ENCODE data around the gene F5.

The F5 gene

DNA sequence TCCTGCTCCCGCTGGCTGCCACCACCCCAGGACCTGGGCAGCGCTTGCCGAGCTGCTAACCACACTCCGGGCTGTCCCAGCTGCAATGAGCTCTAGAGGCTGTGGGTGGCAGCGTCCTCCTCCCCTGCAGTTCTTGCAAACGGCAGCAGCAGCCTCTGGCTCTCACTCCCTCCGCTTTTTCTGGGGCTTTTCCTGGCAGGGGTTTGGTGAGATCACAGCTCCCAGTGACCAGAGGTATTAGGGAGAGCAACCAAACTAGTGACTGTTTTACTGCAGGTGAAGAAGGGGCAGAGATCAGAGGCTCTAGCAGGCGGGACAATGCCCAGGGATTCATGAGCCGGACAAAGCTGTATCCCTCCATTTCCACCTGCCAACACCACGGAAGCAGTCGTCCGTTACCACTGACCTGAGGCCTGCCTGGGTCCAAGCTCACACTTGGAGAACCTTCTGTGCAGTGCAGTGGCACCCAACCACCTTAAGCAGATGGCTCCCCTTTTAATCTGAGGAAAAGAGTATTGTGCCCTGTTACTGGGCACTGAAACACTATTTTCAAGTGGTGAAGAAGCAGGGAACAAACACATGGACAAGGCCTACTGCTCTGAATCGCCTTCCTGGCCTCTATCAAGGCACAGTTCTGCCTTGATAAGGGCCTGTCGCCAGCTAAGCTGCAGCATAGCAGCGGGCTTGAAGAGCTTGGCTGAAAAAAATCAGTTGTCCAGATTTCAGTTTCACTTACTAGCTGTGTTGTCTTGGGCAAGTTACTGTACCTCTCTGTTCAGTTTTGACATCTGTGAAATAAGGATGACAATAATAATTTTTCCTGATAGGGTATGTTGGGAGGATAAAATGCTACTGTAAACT lies at the start of gene F5:
Gene F5, minus strand, starts transcription at position 87 of the 861 bp plus-strand sequence. CDS start 95 bp downstream, outside the sequence.
- DNase-seq, result peak; percentile 82
- peak; percentile 92 for ATAC-seq

DNA sequence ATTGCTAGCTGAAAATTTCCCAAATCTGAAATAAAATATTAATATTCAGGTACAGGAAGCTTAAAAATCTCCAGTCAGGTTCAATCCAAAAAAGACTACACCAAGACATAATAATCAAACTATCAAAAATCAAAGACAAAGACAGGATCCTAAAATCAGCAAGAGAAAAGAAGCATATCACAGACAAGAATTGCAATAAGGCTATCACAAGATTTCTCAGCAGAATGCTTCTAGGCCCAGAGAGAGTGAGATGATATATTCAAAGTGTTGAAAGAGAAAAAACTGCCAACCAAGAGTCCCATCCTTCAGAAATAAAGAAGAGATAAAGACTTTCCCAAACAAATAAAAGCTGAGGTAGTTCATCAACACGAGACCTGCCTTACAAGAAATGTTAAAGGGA lies 48.6 kb upstream of the F5 start:
- DNase-seq (no peak), ATAC-seq (no peak)

DNA sequence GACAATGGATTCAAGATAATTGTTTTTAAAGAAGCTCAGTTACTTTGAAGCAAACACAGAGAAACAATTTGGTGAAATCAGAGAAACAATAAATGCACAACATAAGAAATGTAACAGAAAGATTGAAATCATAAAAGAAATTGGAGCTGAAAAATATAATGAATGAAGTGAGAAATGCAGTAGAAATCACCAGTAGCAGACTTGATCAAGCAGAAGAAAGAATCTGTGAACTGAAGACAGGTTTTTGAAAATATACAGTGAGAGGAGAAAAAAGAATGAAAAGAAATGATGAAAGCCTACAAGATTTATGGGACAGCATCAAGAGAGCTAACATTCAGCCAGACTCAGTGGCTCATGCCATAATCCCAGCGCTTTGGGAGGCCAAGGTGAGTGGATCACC lies 47.9 kb upstream of the F5 start:
- ATAC-seq (no peak), DNase-seq (no peak)

DNA sequence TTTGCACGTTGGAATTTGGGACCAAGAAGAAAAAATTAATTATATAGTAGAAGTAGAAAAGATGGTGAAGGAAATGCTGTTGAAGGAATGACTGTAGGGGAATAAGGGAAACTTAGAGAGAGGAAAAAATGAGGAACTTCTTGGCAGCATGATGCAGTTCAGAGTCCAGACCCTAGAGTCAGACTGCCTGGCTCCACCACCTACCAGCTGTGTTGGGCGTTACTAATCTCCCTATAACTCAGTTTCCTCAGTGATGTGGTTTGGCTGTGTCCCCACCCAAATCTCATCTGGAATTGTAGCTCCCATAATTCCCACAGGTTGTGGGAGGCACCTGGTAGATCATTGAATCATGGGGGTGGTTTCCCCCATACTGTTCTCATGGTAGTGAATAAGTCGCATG lies 45.0 kb upstream of the F5 start:
- no peak for DNase-seq
- ATAC-seq, result no peak

- ATAC-seq, result no peak
- no peak for DNase-seq
Observed at GRCh38 chr1:169630006-169630405, 43.7 kb upstream of the F5 start, which contains the start of gene SELP. TSS of gene SELP (minus strand) at chr1:169630124. CDS start at chr1:169630074, 50 bp downstream.

DNA sequence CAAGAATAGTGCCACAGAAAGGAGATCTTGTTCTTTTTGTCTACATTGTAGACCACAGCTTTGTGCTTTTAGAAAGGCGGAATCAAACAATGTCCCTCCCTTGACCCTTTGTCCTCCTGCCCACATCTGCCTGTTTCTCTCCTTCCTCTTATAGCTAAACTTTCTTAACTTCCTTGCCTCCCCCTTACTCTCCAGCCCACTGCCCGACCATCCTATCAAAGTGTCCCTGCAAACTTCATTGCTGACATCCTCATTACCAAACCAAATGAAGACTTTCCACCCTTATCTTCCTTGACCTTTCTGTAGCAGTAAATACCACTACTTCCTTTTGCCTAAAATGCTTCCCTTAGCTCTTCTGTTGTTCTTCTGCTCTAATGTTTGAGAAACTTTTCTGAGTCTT lies 38.6 kb upstream of the F5 start:
- ATAC-seq (no peak), DNase-seq (no peak)

- ATAC-seq, result no peak
- no peak for DNase-seq
Observed at GRCh38 chr1:169624122-169624521, 37.8 kb upstream of the F5 start.

GRCh38 chr1:169623132-169623926 lies 37.0 kb upstream of the F5 start:
- peak; percentile 24 for DNase-seq
- ATAC-seq, result peak; percentile 87

DNA sequence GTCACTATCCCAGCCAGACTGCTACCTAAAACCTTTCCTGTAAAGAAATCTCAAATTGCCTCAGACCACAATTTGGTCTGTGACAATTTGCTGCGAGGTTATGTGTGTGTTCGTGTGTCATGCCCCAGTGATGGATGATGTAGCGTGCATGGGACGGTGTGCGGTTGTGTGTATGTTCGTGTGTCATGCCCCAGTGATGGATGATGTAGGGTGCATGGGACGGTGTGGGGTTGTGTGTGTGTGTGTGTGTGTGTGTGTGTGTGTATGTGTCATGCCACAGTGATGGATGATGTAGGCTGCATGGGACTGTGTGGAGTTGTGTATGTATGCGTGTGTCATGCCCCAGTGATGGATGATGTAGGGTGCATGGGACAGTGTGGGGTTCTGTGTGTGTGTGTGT lies 34.3 kb upstream of the F5 start:
- ATAC-seq, result no peak

GRCh38 chr1:169618367-169618766 lies 32.1 kb upstream of the F5 start:
- ATAC-seq (no peak), DNase-seq (no peak)

More for the DNA sequence above, 34.3 kb upstream of the F5 start:
- DNase-seq, result no peak

- no peak for DNase-seq
- no peak for ATAC-seq
Observed at GRCh38 chr1:169615803-169616202, 29.5 kb upstream of the F5 start.

DNA sequence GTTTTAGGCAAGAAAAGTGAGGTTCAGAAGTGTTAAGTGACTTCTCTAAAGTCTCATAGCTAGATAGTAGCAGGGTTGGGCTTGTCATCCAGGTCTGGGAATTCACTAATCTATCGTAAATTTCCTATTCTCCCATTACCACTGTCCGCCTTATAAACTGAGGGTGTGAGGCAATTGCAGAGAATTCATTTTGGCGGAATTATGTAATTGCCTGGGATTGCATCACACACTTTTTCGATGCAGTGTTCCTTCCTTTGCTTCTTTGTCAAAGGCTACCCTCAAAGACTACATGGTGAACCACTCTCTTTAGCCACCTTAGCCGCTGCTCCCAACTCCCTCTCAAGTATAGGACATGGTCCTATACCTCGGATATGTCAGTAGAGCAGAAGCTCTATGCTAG lies 24.6 kb upstream of the F5 start:
- ATAC-seq (no peak), DNase-seq (no peak)

DNA sequence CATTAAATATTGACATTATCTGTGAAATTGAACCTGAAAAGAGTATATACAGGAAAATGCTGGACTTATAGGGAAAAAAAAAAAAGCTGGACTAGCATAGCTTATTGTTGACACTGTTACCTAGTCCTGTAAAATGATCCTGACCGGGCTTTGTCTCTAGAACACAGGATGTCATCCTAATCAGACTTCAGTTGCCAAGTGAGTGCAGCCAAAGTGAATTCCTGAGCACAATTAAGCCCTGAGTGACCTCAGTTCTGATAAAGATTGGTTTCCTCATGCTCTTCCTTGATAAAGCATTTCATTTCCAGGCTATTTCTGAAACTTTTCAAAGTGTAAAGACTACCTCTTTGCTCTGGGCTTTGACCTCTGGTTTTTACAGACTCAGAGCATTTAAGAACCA lies 23.8 kb upstream of the F5 start:
- DNase-seq (no peak), ATAC-seq (no peak)

GRCh38 chr1:169608226-169608625 lies 21.9 kb upstream of the F5 start:
- no peak for ATAC-seq
- DNase-seq, result no peak

GRCh38 chr1:169604781-169605560 lies 18.7 kb upstream of the F5 start:
- ATAC-seq, result peak; percentile 85
- peak; percentile 38 for DNase-seq

DNA sequence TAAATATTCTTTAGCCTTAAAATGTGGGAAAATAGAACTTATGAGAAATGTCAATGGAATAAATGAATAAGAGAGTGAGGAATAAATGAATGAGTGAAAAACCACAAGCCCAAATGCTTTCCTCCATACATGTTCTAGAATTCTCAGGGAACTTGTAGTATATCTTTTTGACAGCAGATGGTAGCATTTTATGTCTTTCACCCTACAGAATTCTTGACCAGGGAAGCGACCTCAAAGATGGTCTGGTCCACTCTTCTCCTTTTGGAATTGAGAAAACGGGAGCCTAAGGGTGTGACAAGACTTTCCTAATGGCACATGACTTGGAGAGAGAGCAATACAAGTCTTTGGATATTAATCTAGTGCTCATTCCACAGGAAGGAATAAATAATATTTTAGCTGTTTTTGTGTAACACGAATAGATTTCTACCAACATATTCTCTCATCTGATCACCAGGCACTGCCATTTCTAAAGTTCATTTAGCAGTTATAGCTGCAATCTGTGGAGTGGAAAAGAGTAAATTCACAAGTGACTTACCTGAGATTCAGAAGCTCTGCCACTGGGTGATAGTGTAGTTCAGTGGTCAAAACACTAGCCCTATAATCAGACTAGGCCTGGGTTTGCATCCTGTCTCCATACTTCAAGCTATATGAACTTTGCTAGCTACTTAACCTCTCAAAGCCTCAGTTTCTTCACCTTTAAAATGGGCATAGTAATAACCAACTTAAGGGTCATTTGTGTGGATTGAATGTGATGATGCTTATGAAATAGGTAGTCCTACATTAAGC lies 15.0 kb upstream of the F5 start:
- no peak for DNase-seq
- ATAC-seq, result no peak

GRCh38 chr1:169595764-169596711 lies 9.8 kb upstream of the F5 start:
- DNase-seq, result peak; percentile 36

GRCh38 chr1:169594391-169594790 lies 8.1 kb upstream of the F5 start:
- peak; percentile 51 for DNase-seq
- ATAC-seq, result peak; percentile 86

More at GRCh38 chr1:169595764-169596711, 9.8 kb upstream of the F5 start:
- no peak for ATAC-seq

GRCh38 chr1:169590932-169591331 lies 4.7 kb upstream of the F5 start:
- no peak for ATAC-seq
- DNase-seq, result no peak

DNA sequence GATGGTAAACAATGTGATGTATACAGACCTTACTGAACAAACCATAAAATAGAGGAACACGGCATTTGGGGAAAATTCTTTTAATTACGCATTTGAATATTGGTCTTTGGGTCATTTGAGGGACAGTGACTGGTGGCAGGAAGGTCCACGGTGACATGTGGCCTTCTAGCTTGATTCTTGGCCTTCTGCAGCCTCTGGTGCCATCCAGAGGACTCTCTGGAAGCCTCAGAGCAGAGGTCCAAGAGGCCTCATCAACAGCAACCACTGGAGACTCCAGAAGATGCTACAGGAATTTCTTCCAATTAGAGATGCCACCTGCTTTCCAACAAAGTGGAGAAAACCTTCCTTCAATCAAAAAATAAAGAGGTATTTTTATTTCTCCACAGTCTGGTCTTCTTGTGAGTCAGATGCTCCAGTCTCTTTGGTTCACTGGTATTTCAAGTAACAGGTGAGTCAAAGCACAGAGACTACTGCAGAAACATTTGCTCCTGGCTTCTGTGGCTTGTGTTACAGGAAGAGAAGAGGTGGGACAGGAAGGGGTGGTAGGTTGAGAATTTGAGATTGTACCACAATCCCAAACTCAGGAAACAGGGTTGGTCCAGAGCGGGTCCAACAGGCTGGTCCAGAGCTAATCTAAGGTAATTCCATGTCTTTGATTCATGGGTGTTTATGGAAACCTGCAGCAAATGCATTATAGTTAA lies 2.7 kb upstream of the F5 start:
- DNase-seq, result peak; percentile 39
- peak; percentile 70 for ATAC-seq

Data from stimulated activated naive CD8-positive, alpha-beta T cell treated with anti-CD3 and anti-CD28 coated beads, Interleukin-15, Interleukin-2, amounts not matched to agents 100 U/mL and 50 U/mL, for 24 hours (primary cell).